ENCODE data around the gene LCN12.
A peak's percentile ranks its signal among the peaks of the same experiment; 100 is the strongest.

LCN12 gene

GRCh38 chr9:136920069-136920468 is 32.0 kb upstream of the LCN12 start:
- TF ChIP-seq JUND (IDR thresholded peaks at IDR 0.05; ENCODE audit: low read depth) = no peak
- in situ Hi-C loops (cut with HindIII; ENCODE audit: low pct_unique_long_range_greater_than_20kb, low sequenced_read_pairs) = no loop called here
- DNase-seq (ENCODE audit: low read depth in 1 of 2, low spot score in 1 of 2) = no peak

GRCh38 chr9:136920734-136921231 is 31.3 kb upstream of the LCN12 start:
- in situ Hi-C loops (cut with HindIII; ENCODE audit: low pct_unique_long_range_greater_than_20kb, low sequenced_read_pairs) = no loop called here
- no peak for DNase-seq (ENCODE audit: low read depth in 1 of 2, low spot score in 1 of 2)
- TF ChIP-seq JUND (IDR thresholded peaks at IDR 0.05; ENCODE audit: low read depth) = no peak

GRCh38 chr9:136921307-136921706 is 30.8 kb upstream of the LCN12 start:
- in situ Hi-C loops (cut with HindIII; ENCODE audit: low pct_unique_long_range_greater_than_20kb, low sequenced_read_pairs) = no loop called here
- TF ChIP-seq JUND (IDR thresholded peaks at IDR 0.05; ENCODE audit: low read depth) = no peak
- DNase-seq (ENCODE audit: low read depth in 1 of 2, low spot score in 1 of 2) = no peak

GRCh38 chr9:136921718-136922117 is 30.4 kb upstream of the LCN12 start:
- no peak for TF ChIP-seq JUND (IDR thresholded peaks at IDR 0.05; ENCODE audit: low read depth)
- DNase-seq (ENCODE audit: low read depth in 1 of 2, low spot score in 1 of 2) = no peak
- in situ Hi-C loops (cut with HindIII; ENCODE audit: low pct_unique_long_range_greater_than_20kb, low sequenced_read_pairs) = no loop called here

GRCh38 chr9:136922540-136922939 is 29.5 kb upstream of the LCN12 start:
- no peak for TF ChIP-seq JUND (IDR thresholded peaks at IDR 0.05; ENCODE audit: low read depth)
- in situ Hi-C loops (cut with HindIII; ENCODE audit: low pct_unique_long_range_greater_than_20kb, low sequenced_read_pairs) = no loop called here
- no peak for DNase-seq (ENCODE audit: low read depth in 1 of 2, low spot score in 1 of 2)

- in situ Hi-C loops (cut with HindIII; ENCODE audit: low pct_unique_long_range_greater_than_20kb, low sequenced_read_pairs) = no loop called here
- no peak for DNase-seq (ENCODE audit: low read depth in 1 of 2, low spot score in 1 of 2)
- no peak for TF ChIP-seq JUND (IDR thresholded peaks at IDR 0.05; ENCODE audit: low read depth)
Measured at GRCh38 chr9:136923881-136924280, 28.2 kb upstream of the LCN12 start.

- no peak for TF ChIP-seq JUND (IDR thresholded peaks at IDR 0.05; ENCODE audit: low read depth)
- in situ Hi-C loops (cut with HindIII; ENCODE audit: low pct_unique_long_range_greater_than_20kb, low sequenced_read_pairs) = no loop called here
- DNase-seq (ENCODE audit: low read depth in 1 of 2, low spot score in 1 of 2) = peak; percentile 54 to 85
Measured at GRCh38 chr9:136925414-136926153, 26.5 kb upstream of the LCN12 start.

- in situ Hi-C loops (cut with HindIII; ENCODE audit: low pct_unique_long_range_greater_than_20kb, low sequenced_read_pairs) = no loop called here
- TF ChIP-seq JUND (IDR thresholded peaks at IDR 0.05; ENCODE audit: low read depth) = no peak
- DNase-seq (ENCODE audit: low read depth in 1 of 2, low spot score in 1 of 2) = no peak
Measured at GRCh38 chr9:136926154-136926704, 25.8 kb upstream of the LCN12 start.

GRCh38 chr9:136926749-136927148 is 25.3 kb upstream of the LCN12 start:
- DNase-seq (ENCODE audit: low read depth in 1 of 2, low spot score in 1 of 2) = no peak
- in situ Hi-C loops (cut with HindIII; ENCODE audit: low pct_unique_long_range_greater_than_20kb, low sequenced_read_pairs) = no loop called here
- no peak for TF ChIP-seq JUND (IDR thresholded peaks at IDR 0.05; ENCODE audit: low read depth)

GRCh38 chr9:136927343-136928271 is 24.5 kb upstream of the LCN12 start:
- no peak for TF ChIP-seq JUND (IDR thresholded peaks at IDR 0.05; ENCODE audit: low read depth)
- no peak for DNase-seq (ENCODE audit: low read depth in 1 of 2, low spot score in 1 of 2)
- in situ Hi-C loops (cut with HindIII; ENCODE audit: low pct_unique_long_range_greater_than_20kb, low sequenced_read_pairs) = no loop called here

GRCh38 chr9:136928591-136928990 is 23.5 kb upstream of the LCN12 start:
- no peak for DNase-seq (ENCODE audit: low read depth in 1 of 2, low spot score in 1 of 2)
- in situ Hi-C loops (cut with HindIII; ENCODE audit: low pct_unique_long_range_greater_than_20kb, low sequenced_read_pairs) = no loop called here
- no peak for TF ChIP-seq JUND (IDR thresholded peaks at IDR 0.05; ENCODE audit: low read depth)

- no peak for DNase-seq (ENCODE audit: low read depth in 1 of 2, low spot score in 1 of 2)
- TF ChIP-seq JUND (IDR thresholded peaks at IDR 0.05; ENCODE audit: low read depth) = no peak
- in situ Hi-C loops (cut with HindIII; ENCODE audit: low pct_unique_long_range_greater_than_20kb, low sequenced_read_pairs) = loop anchor here (10.0 kb wide), 1 partner anchor 45 kb away; the partner anchor contains the start of gene TRAF2
Measured at GRCh38 chr9:136930014-136930413, 22.1 kb upstream of the LCN12 start.

All from T47D (cell line).